Measurements from ENCODE around the gene BACH2. TPM values are rescaled to one million over a fixed set of nuclear protein-coding genes. Genes with fewer than 3 reads are reported as not detected.

BACH2 gene
- total and polyA plus RNA-seq, 10 of the 15 experiments (the other 5 are each of a cell fraction or from before 2014, with no cell fraction given): 0.03 to 0.28 (median 0.04) TPM; not detected in 3

DNA sequence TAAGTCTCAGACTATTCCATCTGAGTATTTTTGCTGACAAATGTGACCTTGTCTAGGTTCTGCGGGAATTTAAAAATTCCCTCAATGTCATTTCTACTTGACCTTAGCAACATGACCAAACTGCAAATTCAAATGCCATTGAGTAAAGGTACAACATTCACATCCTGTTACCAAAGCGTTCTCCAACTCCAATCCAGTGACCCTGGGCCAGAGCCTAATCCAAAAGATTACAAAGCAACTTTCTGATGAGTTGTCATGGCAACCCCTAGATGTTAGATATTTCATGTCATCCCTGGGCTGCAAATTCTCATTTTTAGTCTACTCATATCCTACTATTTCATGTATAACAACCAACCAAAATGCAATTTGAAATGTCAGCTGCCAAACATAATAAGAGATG lies 65.3 kb downstream of the BACH2 start:
- BruUV-seq (replicated peaks): no TSS peak
- ChIA-PET POLR2A (no interaction called here), RAD21 (ENCODE audit: unreplicated experiment) (no interaction called here), CTCF (no interaction called here), SMC1A (ENCODE audit: uncharacterized antibody, unreplicated experiment) (no interaction called here)
- no peak overlapping the region for H3K4me3 ChIP-seq
- no peak overlapping the region for H3K4me2 ChIP-seq (ENCODE audit: control insufficient read depth, insufficient read depth)
- H3K27me3 ChIP-seq (replicated peaks in 1 of 2; ENCODE audit: control insufficient read depth in 2 of 2, insufficient read depth in 2 of 2, low read length in 1 of 2): peaks cover 0 to 3% of the 10 kb centered on the region in 2 experiments; a peak in 1 of 4 replicates
- H3K9ac ChIP-seq (ENCODE audit: control insufficient read depth, insufficient read depth, low read length): no peak overlapping the region
- in situ Hi-C loops (cut with MboI) (no loop called here), intact Hi-C loops (cut with micrococcal nuclease; ENCODE audit: unreplicated experiment) (no loop called here)
- no peak for FAIRE-seq
- H3K4me1 ChIP-seq (ENCODE audit: control insufficient read depth, insufficient read depth, low read length): no peaks in the 10 kb centered on the region
- H3K9me3 ChIP-seq (replicated peaks; ENCODE audit: control insufficient read depth, insufficient read depth, low read length): no peaks in the 10 kb centered on the region
- H2AFZ ChIP-seq (ENCODE audit: control insufficient read depth, low read depth, low read length): no peak overlapping the region
- no peaks in the 10 kb centered on the region for H4K20me1 ChIP-seq (ENCODE audit: control insufficient read depth, insufficient read depth)
- ATAC-seq: no peak
- no peaks in the 10 kb centered on the region for H3K36me3 ChIP-seq (ENCODE audit: control insufficient read depth in 2 of 2, insufficient read depth in 2 of 2, low read length in 1 of 2)
- no peak overlapping the region for H3K27ac ChIP-seq (ENCODE audit: control insufficient read depth, insufficient read depth)
- TF ChIP-seq POLR2AphosphoS2 (IDR thresholded peaks at IDR 0.05; ENCODE audit: low read depth, low read length): no peak
- TF ChIP-seq NBN (IDR thresholded peaks at IDR 0.05): no peak
- TF ChIP-seq NFYA (IDR thresholded peaks at IDR 0.05; ENCODE audit: borderline replicate concordance, low read depth, low read length): no peak
- no peak for TF ChIP-seq ETV6 (conservative IDR thresholded peaks at IDR 0.05 in 1 of 2, IDR thresholded peaks at IDR 0.05 in 1 of 2; ENCODE audit: borderline replicate concordance in 1 of 2, low read depth in 1 of 2)
- TF ChIP-seq BCL3 (IDR thresholded peaks at IDR 0.05; ENCODE audit: borderline replicate concordance, insufficient read depth, low read depth, low read length, poor library complexity, severe bottlenecking): no peak
- TF ChIP-seq CBX5 (IDR thresholded peaks at IDR 0.05; ENCODE audit: low read depth): no peak
- TF ChIP-seq TARDBP (IDR thresholded peaks at IDR 0.05; ENCODE audit: borderline replicate concordance): no peak
- TF ChIP-seq KLF5 (IDR thresholded peaks at IDR 0.05; ENCODE audit: partially characterized antibody): no peak
- TF ChIP-seq ZBTB33 (IDR thresholded peaks at IDR 0.05): no peak
- TF ChIP-seq BCL11A (IDR thresholded peaks at IDR 0.05; ENCODE audit: low read depth, low read length): no peak
- TF ChIP-seq GABPA (IDR thresholded peaks at IDR 0.05; ENCODE audit: low read depth): no peak
- no peaks in the 10 kb centered on the region for H3K79me2 ChIP-seq (ENCODE audit: control insufficient read depth, insufficient read depth, low read length)
- no peak for DNase-seq (ENCODE audit: low read depth, low spot score)
- 21% methylated on average over 2 of the region's 2 CpGs for whole genome bisulfite sequencing (ENCODE audit: insufficient coverage, insufficient replicate concordance, low lambda C conversion rate, missing lambda C conversion rate)
